Bone marrow (tissue), 2 donors: ENCODE data around the gene PRSS48.
"Not testable (repeated sequence)": the region's sequence is repeated elsewhere in the genome, so short reads cannot be mapped to it uniquely, and the experiment has no call there.

Experiments
- DNase-seq, 2 donors: peaks; one replicate each; lab custom pipeline; 2025; lab: John Stamatoyannopoulos, UW

Gene PRSS48, protein sequence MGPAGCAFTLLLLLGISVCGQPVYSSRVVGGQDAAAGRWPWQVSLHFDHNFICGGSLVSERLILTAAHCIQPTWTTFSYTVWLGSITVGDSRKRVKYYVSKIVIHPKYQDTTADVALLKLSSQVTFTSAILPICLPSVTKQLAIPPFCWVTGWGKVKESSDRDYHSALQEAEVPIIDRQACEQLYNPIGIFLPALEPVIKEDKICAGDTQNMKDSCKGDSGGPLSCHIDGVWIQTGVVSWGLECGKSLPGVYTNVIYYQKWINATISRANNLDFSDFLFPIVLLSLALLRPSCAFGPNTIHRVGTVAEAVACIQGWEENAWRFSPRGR

DNA sequence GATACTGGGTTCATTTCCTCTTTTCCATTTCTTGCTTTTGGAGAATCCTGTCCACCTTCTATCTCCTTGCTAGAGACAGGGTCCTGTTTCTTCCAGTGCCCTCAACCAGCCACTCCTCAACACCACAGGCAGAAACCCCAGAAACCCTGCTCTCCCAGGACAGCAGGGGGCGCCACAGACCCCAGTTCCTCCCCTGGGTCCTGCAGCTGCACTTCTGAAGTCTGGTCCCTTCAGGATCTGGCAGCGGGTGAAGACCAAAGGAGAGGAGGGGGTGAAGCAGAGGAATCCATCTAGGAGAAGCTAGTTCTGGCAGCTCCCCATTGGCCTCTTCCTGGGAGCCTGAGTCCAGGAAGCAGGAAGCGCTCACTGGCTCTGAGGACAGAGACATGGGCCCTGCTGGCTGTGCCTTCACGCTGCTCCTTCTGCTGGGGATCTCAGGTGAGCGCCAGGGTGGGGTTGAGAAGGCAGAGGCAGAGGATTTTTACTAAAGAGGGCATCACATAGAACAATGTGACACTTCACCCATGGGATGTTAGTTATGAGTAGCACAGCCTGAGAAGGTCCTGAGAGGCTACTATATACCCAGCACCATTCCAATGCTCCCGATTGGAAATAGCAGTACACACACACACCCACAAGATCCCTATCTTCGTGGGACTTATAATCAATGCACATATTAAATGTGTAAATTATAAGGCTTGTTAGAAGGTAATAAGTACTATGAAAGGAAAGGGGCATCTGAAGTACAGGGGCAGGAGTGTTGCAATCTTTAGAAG, at the start of gene PRSS48:
TSS of gene PRSS48 (plus strand) at position 375 of the 776 bp plus-strand sequence. CDS start at position 387, 12 bp downstream.
- DNase-seq = no peak

GRCh38 chr4:151227172-151227571, 49.8 kb upstream of the PRSS48 start:
- DNase-seq = no peak

DNA sequence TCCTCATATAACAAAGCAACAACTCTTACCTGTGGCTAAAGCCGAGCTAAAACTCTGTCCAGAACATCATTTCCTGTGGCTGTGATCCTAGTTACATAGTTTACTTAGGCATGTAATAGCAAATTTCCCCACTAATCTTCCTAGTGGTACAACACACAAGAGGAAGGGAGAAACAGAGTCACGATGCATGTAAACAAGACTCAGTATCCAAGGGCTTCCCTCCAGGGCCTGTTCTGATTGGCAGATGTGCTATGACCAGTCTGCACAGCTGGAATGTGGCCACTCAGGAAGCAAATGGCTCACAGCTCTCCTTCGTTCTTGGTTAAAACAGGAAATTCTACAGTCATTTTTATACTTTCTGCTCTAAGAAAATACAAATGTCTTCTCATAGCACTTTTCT, 49.2 kb upstream of the PRSS48 start:
- DNase-seq = no peak

DNA sequence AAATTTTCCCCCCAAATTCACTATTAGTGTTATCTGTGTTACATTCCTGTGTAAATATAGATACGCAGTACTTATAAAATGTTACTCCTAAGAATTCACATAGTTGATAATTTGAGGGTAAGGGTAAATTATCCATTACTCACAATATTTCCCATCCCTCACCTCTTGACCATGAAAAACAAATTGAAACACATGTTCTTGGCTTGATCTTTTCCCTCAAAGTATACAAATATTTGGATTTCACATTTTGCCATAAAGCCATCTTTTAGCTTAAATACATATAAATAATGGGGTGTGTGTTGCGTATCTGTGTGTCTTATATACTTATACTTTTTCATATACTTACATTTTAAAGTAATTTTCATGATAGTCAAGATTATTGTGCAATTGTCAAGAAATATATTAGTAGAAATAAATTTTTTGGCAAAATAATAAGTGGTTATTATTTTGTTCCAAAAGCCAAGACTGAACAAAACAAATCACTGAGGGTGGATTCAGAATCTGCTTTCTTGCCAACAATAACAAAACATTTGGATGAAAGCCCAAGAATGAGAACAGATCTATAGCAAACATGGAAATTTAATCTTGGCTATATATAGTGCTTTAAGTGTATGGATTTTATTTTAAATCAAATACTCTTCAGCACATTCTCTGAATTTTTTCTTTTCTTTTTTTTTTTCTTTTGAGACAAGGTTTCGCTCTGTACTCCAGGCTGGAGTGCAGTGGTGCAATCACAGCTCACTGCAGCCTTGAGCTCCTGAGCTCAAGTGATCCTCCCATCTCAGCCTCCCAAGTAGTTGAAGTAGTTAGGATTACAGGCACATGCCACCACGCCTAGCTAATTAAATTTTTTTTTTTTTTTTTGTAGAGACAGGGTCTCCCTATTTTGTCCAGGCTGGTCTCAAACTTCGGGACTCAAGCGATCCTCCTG, 48.5 kb upstream of the PRSS48 start:
- no peak for DNase-seq

DNA sequence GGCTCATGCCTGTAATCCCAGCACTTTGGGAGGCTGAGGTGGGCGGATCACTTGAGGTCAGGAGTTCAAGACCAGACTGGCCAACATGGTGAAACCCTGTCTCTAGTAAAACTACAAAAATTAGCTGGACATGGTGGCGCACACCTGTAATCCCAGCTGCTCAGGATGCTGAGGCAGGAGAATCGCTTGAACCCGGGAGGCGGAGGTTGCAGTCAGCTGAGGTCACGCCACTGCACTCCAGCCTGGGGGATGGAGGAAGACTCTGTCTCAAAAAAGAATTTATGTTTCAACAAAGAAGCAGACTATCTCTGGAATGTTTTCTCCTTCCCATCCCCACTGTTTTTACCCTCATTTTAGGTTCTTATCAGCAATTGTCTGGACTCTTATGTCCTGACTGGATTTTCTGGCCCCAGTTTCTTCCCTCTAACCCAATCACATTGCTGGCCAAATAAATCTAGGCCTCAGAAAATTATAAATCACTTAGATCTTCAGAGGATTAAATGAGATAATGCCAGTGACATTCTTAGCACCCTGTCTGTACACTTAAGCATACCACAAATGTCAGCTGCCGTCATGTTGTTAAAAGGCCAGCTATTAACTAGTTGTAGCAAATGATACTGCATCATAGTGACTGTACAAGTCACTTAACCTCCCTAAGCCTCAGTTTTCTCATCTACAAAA, 44.9 kb upstream of the PRSS48 start:
- DNase-seq = no peak

- no peak for DNase-seq
Measured at GRCh38 chr4:151233600-151233999, 43.4 kb upstream of the PRSS48 start.

DNA sequence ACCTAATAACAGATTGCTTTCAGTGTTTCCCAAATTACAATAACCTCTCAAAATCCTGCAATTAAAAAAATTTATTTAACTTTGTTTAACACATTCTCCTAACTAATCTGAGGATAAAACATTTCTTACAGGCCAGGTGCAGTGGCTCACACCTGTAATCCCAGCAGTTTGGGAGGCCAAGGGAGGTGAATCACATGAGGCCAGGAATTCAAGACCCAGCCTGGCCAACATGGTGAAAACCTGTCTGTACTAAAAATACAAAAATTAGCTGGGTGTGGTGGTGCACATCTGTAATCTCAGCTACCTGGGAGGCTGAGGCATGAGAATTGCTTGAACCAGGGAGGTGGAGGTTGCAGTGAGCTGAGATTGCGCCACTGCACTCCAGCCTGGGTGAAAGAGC, 41.6 kb upstream of the PRSS48 start:
- not testable (repeated sequence) for DNase-seq

DNA sequence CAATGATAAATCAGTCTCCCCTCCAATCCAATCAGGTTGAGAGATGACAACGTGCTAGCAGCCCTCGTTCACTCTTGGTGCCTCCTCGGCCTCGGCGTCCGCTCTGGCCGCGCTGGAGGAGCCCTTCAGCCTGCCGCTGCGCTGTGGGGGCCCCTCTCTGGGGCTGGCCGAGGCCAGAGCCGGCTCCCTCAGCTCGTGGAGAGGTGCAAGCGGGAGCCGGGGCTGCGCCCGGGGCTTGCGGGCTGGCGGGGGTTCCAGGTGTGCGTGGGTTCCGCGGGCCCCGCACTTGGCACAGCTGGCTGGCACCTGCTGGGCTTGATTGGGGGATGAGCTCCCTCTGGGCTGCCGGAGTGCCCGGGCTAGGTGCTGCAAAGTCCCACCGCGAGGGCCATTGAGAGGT, 40.9 kb upstream of the PRSS48 start:
- no peak for DNase-seq

- no peak for DNase-seq
Measured at GRCh38 chr4:151238477-151238876, 38.5 kb upstream of the PRSS48 start.

GRCh38 chr4:151239608-151240007, 37.4 kb upstream of the PRSS48 start:
- DNase-seq = no peak

DNA sequence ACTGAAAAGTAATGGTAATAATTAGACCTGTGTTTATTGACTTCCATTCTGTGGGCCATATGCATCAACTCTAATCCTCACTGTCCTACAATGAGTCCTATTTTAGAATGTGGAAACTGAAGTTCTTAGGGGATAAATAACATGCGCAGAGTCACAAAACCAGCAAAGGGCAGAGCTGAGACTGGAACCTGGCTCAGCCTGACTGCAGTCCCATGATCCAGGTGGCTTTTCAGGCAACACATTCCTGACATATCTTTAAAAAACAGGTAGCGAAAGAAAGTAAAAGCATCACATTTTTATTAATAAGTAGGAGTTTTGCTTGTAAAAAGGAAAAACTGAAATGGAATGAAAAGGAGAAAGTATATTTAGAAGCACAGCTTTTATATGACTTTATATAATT, 34.7 kb upstream of the PRSS48 start:
- no peak for DNase-seq

GRCh38 chr4:151246742-151247141, 30.2 kb upstream of the PRSS48 start:
- no peak for DNase-seq

GRCh38 chr4:151247395-151247794, 29.6 kb upstream of the PRSS48 start:
- no peak for DNase-seq

GRCh38 chr4:151248519-151248918, 28.4 kb upstream of the PRSS48 start:
- DNase-seq = no peak

DNA sequence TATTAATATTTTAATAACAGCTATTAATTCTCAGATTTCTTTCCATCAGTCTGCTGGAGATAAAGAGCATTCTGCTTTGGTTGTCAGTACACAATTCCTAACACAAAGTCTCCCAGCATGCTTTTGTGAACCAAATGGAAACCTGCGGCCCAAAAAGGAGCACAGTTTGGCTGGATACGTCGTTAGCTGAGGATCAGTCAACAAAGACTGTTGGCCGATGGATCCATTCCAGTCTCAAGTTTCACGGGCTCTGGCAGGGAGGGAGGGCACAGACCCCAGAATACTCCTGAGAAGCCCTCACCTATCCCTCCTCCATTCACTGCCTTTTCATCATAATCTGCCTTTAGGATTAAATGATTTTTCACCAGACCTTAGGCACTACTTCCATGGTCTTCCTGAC, 26.3 kb upstream of the PRSS48 start:
- no peak for DNase-seq

GRCh38 chr4:151251603-151252304, 25.2 kb upstream of the PRSS48 start:
- DNase-seq = no peak

DNA sequence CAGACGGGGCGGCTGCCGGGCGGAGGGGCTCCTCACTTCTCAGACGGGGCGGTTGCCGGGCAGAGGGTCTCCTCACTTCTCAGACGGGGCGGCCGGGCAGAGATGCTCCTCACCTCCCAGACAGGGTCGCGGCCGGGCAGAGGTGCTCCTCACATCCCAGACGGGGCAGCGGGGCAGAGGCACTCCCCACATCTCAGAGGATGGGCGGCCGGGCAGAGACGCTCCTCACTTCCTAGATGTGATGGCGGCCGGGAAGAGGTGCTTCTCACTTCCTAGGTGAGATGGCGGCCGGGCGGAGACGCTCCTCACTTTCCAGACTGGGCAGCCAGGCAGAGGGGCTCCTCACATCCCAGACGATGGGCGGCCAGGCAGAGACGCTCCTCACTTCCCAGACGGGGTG, 21.7 kb upstream of the PRSS48 start:
- DNase-seq = not testable (repeated sequence)

GRCh38 chr4:151255680-151256079, 21.3 kb upstream of the PRSS48 start:
- not testable (repeated sequence) for DNase-seq

DNA sequence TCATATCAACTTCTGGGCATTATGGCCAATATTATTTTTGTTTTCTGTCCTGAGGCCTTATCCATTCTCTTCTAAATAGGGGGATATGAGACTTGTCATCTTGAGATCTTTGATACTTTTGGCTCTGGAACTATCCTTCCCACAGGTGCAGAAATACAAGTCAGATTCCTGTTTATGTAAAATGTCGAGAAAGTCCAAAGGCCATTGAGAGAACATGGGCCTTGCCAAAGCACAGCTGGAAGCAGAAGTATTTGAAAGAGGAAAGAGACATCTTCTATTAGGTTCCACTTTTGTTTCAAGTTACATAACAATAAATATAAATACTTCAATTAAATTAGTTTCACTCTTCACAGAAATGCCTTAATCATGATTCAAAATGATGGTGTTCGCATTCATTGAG, 20.8 kb upstream of the PRSS48 start:
- DNase-seq = no peak

DNA sequence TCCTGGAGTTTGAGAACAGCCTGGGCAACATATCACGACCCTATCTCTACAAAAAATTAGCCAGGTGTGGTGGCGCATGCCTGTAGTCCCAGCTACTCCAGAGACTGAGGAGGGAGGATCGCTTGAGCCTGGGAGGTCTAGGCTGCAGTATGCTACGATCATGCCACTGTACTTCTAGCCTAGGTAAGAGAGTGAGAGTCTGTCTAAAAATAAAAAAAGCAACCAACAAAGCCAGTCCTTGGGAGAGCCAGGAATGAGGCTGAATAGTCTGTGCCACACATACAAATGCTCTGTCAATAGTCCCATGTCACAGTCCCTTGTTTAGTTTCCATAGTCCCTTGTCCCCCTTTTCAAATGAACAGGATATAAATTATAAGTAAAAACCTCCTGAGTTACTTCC, 19.3 kb upstream of the PRSS48 start:
- DNase-seq = no peak

DNA sequence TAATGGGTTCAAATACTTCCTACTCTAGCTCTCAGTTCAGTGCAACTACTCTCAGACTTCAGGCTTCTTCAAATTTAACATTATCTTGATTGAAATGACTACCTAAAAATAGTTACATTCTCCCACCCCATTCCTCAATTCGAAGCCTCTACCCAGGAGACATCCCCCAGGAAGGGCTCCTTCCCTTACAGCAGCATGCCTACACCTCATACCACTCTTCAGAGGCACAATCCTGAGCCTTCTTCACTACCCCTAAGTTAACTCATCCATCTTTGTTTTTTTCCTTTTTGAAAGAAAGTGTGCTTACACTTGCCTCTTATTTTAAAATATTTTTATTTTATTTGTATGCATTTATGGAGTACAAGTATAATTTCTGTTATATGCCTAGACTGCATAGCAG, 17.2 kb upstream of the PRSS48 start:
- no peak for DNase-seq
